Effector CD8-positive, alpha-beta T cell (primary cell): Measurements from ENCODE around the gene CELA2B.

Source experiments
- DNase-seq: peaks from one replicate; lab custom pipeline; 2025; lab: John Stamatoyannopoulos, UW

Gene CELA2B

GRCh38 chr1:15526021-15526489 lies 50.2 kb downstream of the CELA2B start:
- peak; percentile 10 for DNase-seq

GRCh38 chr1:15526490-15527339 lies 50.8 kb downstream of the CELA2B start, which contains the start of gene DNAJC16:
DNAJC16 (plus strand) TSS chr1:15526848; CDS start chr1:15529106, 2,258 bp downstream.
- DNase-seq = peak; percentile 90

DNA sequence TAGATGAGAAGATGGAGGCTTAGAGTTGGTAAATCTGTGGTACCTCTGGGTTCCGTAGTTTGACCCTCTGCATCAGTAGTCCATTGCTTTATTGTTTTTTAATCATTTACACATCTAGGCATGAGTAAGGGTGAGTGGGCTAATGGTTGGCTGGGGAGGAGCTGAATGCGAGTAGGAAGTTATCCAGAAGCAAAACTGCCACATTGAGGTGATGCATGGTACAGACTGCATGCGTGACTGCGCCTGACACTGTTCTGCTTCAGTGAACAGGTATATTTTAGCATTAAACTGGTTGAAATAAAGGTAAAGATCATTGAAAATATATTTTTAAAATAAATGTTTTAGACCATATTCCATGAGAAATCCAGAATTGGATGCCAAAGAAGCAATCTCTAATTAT lies 55.1 kb downstream of the CELA2B start:
- DNase-seq = no peak

- no peak for DNase-seq
Measured at GRCh38 chr1:15531682-15532081, 55.8 kb downstream of the CELA2B start.

- no peak for DNase-seq
Measured at GRCh38 chr1:15538771-15539170, 62.9 kb downstream of the CELA2B start.

- DNase-seq = no peak
Measured at GRCh38 chr1:15540186-15540585, 64.3 kb downstream of the CELA2B start.
